H1 (cell line): ENCODE results near the gene NDUFB2. TPM values are rescaled to one million over a fixed set of nuclear protein-coding genes. Genes with fewer than 3 reads are reported as not detected.

Experiments used
- CTCF ChIA-PET: fragments of 300-600 bp; sonication (Branson Sonifier 250); formaldehyde crosslinking; loops from one replicate; lab custom pipeline; 2021; ENCODE audit not compliant: partially characterized antibody; lab: Charles Lee
- POLR2A ChIA-PET: fragments of 300-600 bp; sonication (Branson Sonifier 250); formaldehyde crosslinking; loops from one replicate; lab custom pipeline; 2021; ENCODE audit warnings: inconsistent platforms; ENCODE audit not compliant: partially characterized antibody; lab: Charles Lee
- DNase-seq, 2 experiments: peaks; one replicate each; pipeline versions ENCODE4 v3.0.0 to v3.0.0-alpha.2; 2010 to 2022; ENCODE audit warnings: low spot score in 2 of 2, low read depth in 1 of 2, mixed read lengths in 1 of 2
- FAIRE-seq: peaks from 2 replicates; lab custom pipeline; 2011; peaks lifted over from hg19 to GRCh38; lab: Jason Lieb, UNC
- H2AFZ ChIP-seq: 2 replicates; pipeline ENCODE4 v1.8.1; 2012; ENCODE audit warnings: low read length, inconsistent platforms
- H2AK5ac ChIP-seq: 2 replicates; pipeline ENCODE4 v1.6.1; 2013; ENCODE audit warnings: low read depth, low read length
- H2BK120ac ChIP-seq: replicated peaks from 2 replicates; pipeline ENCODE3; 2013; ENCODE audit warnings: low read depth, low read length, inconsistent platforms
- H2BK12ac ChIP-seq: 2 replicates; pipeline ENCODE4 v1.6.1; 2013; ENCODE audit warnings: low read depth, low read length
- H2BK15ac ChIP-seq: 2 replicates; pipeline ENCODE4 v1.6.1; 2013; ENCODE audit warnings: low read length
- H2BK20ac ChIP-seq: 2 replicates; pipeline ENCODE4 v1.6.1; 2013; ENCODE audit warnings: low read length
- H2BK5ac ChIP-seq: 2 replicates; pipeline ENCODE4 v1.6.1; 2013; ENCODE audit warnings: low read depth, low read length
- H3K14ac ChIP-seq: 2 replicates; pipeline ENCODE4 v1.6.1; 2013; ENCODE audit warnings: inconsistent platforms; ENCODE audit not compliant: insufficient read length
- H3K18ac ChIP-seq: 2 replicates; pipeline ENCODE4 v1.6.1; 2013; ENCODE audit warnings: low read length; ENCODE audit errors: extremely low read depth
- H3K23ac ChIP-seq: 2 replicates; pipeline ENCODE4 v1.6.1; 2013; ENCODE audit warnings: inconsistent platforms; ENCODE audit not compliant: insufficient read length
- H3K23me2 ChIP-seq: 2 replicates; pipeline ENCODE4 v1.6.1; 2013; ENCODE audit warnings: low read depth, low read length
- H3K27ac ChIP-seq: 2 replicates; pipeline ENCODE4 v1.6.1; 2011; ENCODE audit warnings: low read depth, low read length, inconsistent platforms
- H3K27me3 ChIP-seq, 4 experiments: replicated peaks in 1 of 4; 1 replicate in 1 of 4; 2 replicates in 3 of 4; pipeline versions ENCODE4 v1.6.1 to v1.8.1; 2011 to 2013; ENCODE audit warnings: low read length in 3 of 4, mild to moderate bottlenecking in 3 of 4, inconsistent platforms in 2 of 4, mixed read lengths in 2 of 4, moderate library complexity in 1 of 4; ENCODE audit not compliant: control insufficient read depth in 3 of 4, insufficient read depth in 3 of 4; ENCODE audit errors: extremely low read depth in 1 of 4
- H3K36me3 ChIP-seq, 4 experiments: 2 replicates each; pipeline versions ENCODE4 v1.6.1 to v1.8.1; 2011 to 2013; ENCODE audit warnings: mild to moderate bottlenecking in 4 of 4, low read length in 3 of 4, moderate library complexity in 2 of 4, control low read depth in 1 of 4, inconsistent platforms in 1 of 4; ENCODE audit not compliant: insufficient read depth in 4 of 4, control insufficient read depth in 2 of 4
- H3K4ac ChIP-seq: replicated peaks from 2 replicates; pipeline ENCODE3; 2013; ENCODE audit warnings: low read length, low read depth, mixed read lengths, inconsistent platforms; ENCODE audit not compliant: insufficient read length
- H3K4me1 ChIP-seq, 4 experiments: replicated peaks in 1 of 4; 1 replicate in 1 of 4; 2 replicates in 3 of 4; pipeline versions ENCODE4 v1.6.1 to v1.8.1; 2011 to 2013; ENCODE audit warnings: low read length in 3 of 4, inconsistent platforms in 2 of 4, mixed read lengths in 1 of 4; ENCODE audit not compliant: insufficient read depth in 4 of 4, control insufficient read depth in 3 of 4
- H3K4me2 ChIP-seq, 2 experiments: 2 replicates each; pipeline versions ENCODE4 v1.6.1 to v1.8.1; 2011 to 2013; ENCODE audit warnings: low read depth in 2 of 2, low read length in 2 of 2, control low read depth in 1 of 2, inconsistent platforms in 1 of 2, mild to moderate bottlenecking in 1 of 2; ENCODE audit not compliant: insufficient read depth in 1 of 2
- H3K4me3 ChIP-seq, 4 experiments: fragments of 200-600, 300-600 bp in 1 of 4; sonication (generic), shearing (Covaris generic), sonication (Bioruptor Twin) in 1 of 4; 2 replicates each; pipeline versions ENCODE4 v1.5.1 to v1.8.1; 2011 to 2016; ENCODE audit warnings: low read length in 4 of 4, low read depth in 3 of 4, control low read depth in 2 of 4, inconsistent platforms in 2 of 4, mild to moderate bottlenecking in 2 of 4, mixed read lengths in 1 of 4, moderate library complexity in 1 of 4; ENCODE audit not compliant: insufficient read depth in 2 of 4; ENCODE audit errors: extremely low read depth in 1 of 4
- H3K56ac ChIP-seq: replicated peaks from 2 replicates; pipeline ENCODE3; 2013; ENCODE audit warnings: low read depth, mild to moderate bottlenecking, mixed read lengths, low read length, inconsistent platforms; ENCODE audit not compliant: insufficient read length
- H3K79me1 ChIP-seq: 2 replicates; pipeline ENCODE4 v1.6.1; 2013; ENCODE audit warnings: low read depth, low read length, control low read depth
- H3K79me2 ChIP-seq, 2 experiments: 2 replicates each; pipeline versions ENCODE4 v1.6.1 to v1.8.1; 2012 to 2013; ENCODE audit warnings: low read length in 2 of 2, mild to moderate bottlenecking in 2 of 2, inconsistent platforms in 1 of 2; ENCODE audit not compliant: insufficient read depth in 2 of 2, control insufficient read depth in 1 of 2
- H3K9ac ChIP-seq, 4 experiments: replicated peaks in 1 of 4; 1 replicate in 1 of 4; 2 replicates in 3 of 4; pipeline versions ENCODE4 v1.6.1 to v1.8.1; 2011 to 2013; ENCODE audit warnings: low read depth in 3 of 4, low read length in 3 of 4, control low read depth in 2 of 4, mild to moderate bottlenecking in 2 of 4, moderate library complexity in 2 of 4, inconsistent platforms in 1 of 4; ENCODE audit errors: extremely low read depth in 1 of 4
- H3K9me3 ChIP-seq, 2 experiments: 2 replicates each; pipeline versions ENCODE4 v1.6.1 to v1.8.1; 2012 to 2013; ENCODE audit warnings: mild to moderate bottlenecking in 2 of 2, moderate library complexity in 2 of 2, control low read depth in 1 of 2, inconsistent platforms in 1 of 2, low read depth in 1 of 2, low read length in 1 of 2, mixed read lengths in 1 of 2; ENCODE audit not compliant: insufficient read depth in 2 of 2
- H4K20me1 ChIP-seq, 2 experiments: replicated peaks in 1 of 2; 2 replicates each; pipeline versions ENCODE3 to v1.8.1; 2011 to 2013; ENCODE audit warnings: inconsistent platforms in 2 of 2, low read length in 2 of 2, mild to moderate bottlenecking in 1 of 2; ENCODE audit not compliant: insufficient read depth in 2 of 2, control insufficient read depth in 1 of 2
- H4K5ac ChIP-seq: 2 replicates; pipeline ENCODE4 v1.6.1; 2013; ENCODE audit warnings: low read length, low read depth, mixed read lengths, inconsistent platforms; ENCODE audit not compliant: insufficient read length
- H4K8ac ChIP-seq: 2 replicates; pipeline ENCODE4 v1.8.0; 2013; ENCODE audit warnings: mild to moderate bottlenecking, moderate library complexity, low read length, inconsistent platforms; ENCODE audit not compliant: insufficient read depth; ENCODE audit errors: extremely low read depth
- H4K91ac ChIP-seq: replicated peaks from 2 replicates; pipeline ENCODE3; 2013; ENCODE audit warnings: low read length, mixed read lengths, inconsistent platforms; ENCODE audit not compliant: insufficient read length
- EP300 ChIP-seq, 2 experiments: IDR thresholded peaks; 1 replicate in 1 of 2; 2 replicates in 1 of 2; pipeline ENCODE4 v1.6.1; 2011 to 2012; ENCODE audit warnings: low read depth in 2 of 2, low read length in 2 of 2, mild to moderate bottlenecking in 2 of 2, borderline replicate concordance in 1 of 2, inconsistent platforms in 1 of 2, moderate library complexity in 1 of 2
- JUN ChIP-seq: IDR thresholded peaks from 2 replicates; pipeline ENCODE4 v1.6.1; 2011; ENCODE audit warnings: low read depth, mild to moderate bottlenecking, improper control_type of control experiment, low read length
- KDM4A ChIP-seq: IDR thresholded peaks from one replicate; pipeline ENCODE4 v1.7.1; 2012; ENCODE audit warnings: low read depth, mild to moderate bottlenecking, moderate library complexity, low read length, inconsistent platforms; ENCODE audit not compliant: severe bottlenecking
- MAX ChIP-seq: IDR thresholded peaks from 2 replicates; pipeline ENCODE4 v1.6.1; 2012; ENCODE audit warnings: inconsistent platforms
- PHF8 ChIP-seq: fragments of 200-600 bp; sonication (generic); conservative IDR thresholded peaks from 2 replicates; pipeline ENCODE4 v1.7.1; 2012; ENCODE audit warnings: low read depth, mild to moderate bottlenecking, inconsistent platforms, low read length, moderate library complexity
- SAP30 ChIP-seq: fragments of 300-600 bp; sonication (generic); IDR thresholded peaks from 2 replicates; pipeline ENCODE4 v1.7.1; 2012; ENCODE audit warnings: low read length, moderate library complexity, mild to moderate bottlenecking, inconsistent platforms; ENCODE audit not compliant: insufficient read depth, insufficient replicate concordance
- TAF1 ChIP-seq: IDR thresholded peaks from 2 replicates; pipeline ENCODE4 v1.6.1; 2011; ENCODE audit warnings: mild to moderate bottlenecking, low read depth, low read length
- WGBS, 2 experiments: shearing (Covaris generic) in 1 of 2; methylation state at CpG; one replicate each; pipeline versions ENCODE4 v1.1.6 to v1.1.7; 2013 to 2015; ENCODE audit warnings: low lambda C conversion rate in 2 of 2, mixed read lengths in 2 of 2, inconsistent platforms in 1 of 2, low coverage in 1 of 2, missing lambda C conversion rate in 1 of 2; ENCODE audit not compliant: insufficient replicate concordance in 2 of 2, insufficient coverage in 1 of 2, insufficient read length in 1 of 2; ENCODE audit errors: extremely low coverage in 1 of 2, missing lambda C conversion rate in 1 of 2; 5-methylcytosine and 5-hydroxymethylcytosine counted together
- polyA plus RNA-seq, 7 experiments: library from polyadenylated mRNA; depleted of rRNA in 3 of 7; stranded (reverse) in 5 of 7; unstranded in 2 of 7; fragments of >200 nt in 5 of 7; fragments of 200-250 nt in 2 of 7; gene quantifications; 1 replicate in 5 of 7; 2 replicates in 1 of 7; 4 replicates in 1 of 7; pipeline versions ENCODE4 v1.2.1 to v1.2.3, GENCODE V29; 2011 to 2013; ENCODE audit warnings: missing spikeins in 2 of 7, mixed read lengths in 2 of 7
- total RNA-seq: library from RNA; stranded (reverse); fragmentation: NEBNext Ultra II Directional; extraction: Animal tissue kit (Norgen Biotek cat#: 25700); gene quantifications from 2 replicates; pipeline ENCODE4 v1.2.1, GENCODE V29; 2021

NDUFB2 gene
- total and polyA plus RNA-seq, 2 of the 8 experiments (the other 6 are each of a cell fraction or from before 2014, with no cell fraction given) = 168 to 881 TPM

GRCh38 chr7:140673063-140673773 is 23.3 kb upstream of the NDUFB2 start:
- Histone ChIP-seq H3K9me3 (no peaks in the 10 kb centered on the region), H3K18ac (peak overlapping the region; percentile 60), H3K4ac (no peak overlapping the region), H3K4me1 (peaks cover 0 to 6% (median 2%) of the 10 kb centered on the region in 4 experiments; a peak in 5 of 7 replicates), H3K4me2 (peak overlapping the region; percentile 70 to 98), H4K8ac (no peak overlapping the region; the same call in 1 of the 2 replicates), H2BK5ac (no peak overlapping the region), H3K23ac (no peak overlapping the region), H3K27ac (no peak overlapping the region), H3K14ac (no peak overlapping the region), H4K20me1 (no peaks in the 10 kb centered on the region), H3K23me2 (peaks cover 5% of the 10 kb centered on the region; the same call in 1 of the 2 replicates), H2BK120ac (no peak overlapping the region), H2BK12ac (peak overlapping the region; percentile 14; the same call in 1 of the 2 replicates), H4K91ac (no peak overlapping the region), H3K4me3 (peak overlapping the region; percentile 35 to 76 (median 67)), H2BK20ac (no peak overlapping the region), H3K56ac (peak overlapping the region; percentile 73), H3K27me3 (peaks cover 0 to 8% (median 2%) of the 10 kb centered on the region in 4 experiments; a peak in 3 of 7 replicates), H3K79me2 (no peaks in the 10 kb centered on the region), H2AK5ac (no peak overlapping the region), H2AFZ (no peak overlapping the region; the same call in 1 of the 2 replicates), H4K5ac (peak overlapping the region; percentile 51), H3K9ac (peak overlapping the region in 3 of 4 experiments; percentile 14 to 40 (median 34); a peak in 5 of 7 replicates), H2BK15ac (no peak overlapping the region), H3K36me3 (no peaks in the 10 kb centered on the region), H3K79me1 (no peaks in the 10 kb centered on the region)
- ChIA-PET POLR2A (interaction anchor here (0.8 to 1.4 kb wide), 4 partner anchors 16 to 195 kb away, joined by 3 read pairs; partner anchors contain the start of gene NDUFB2), CTCF (interaction anchor here (0.6 to 4.5 kb wide), 9 partner anchors 12 to 138 kb away, joined by 3 to 38 read pairs (median 5); no protein-coding TSS in a partner anchor)
- FAIRE-seq = no peak
- 1% methylated on average over 37 of the region's 72 CpGs; no CpG with 5 or more reads in 1 of the 2 experiments for WGBS, 2 experiments
- peak in 1 of 2 experiments; percentile 82 for DNase-seq
- TF ChIP-seq TAF1 = 0 out of 2 replicates have a peak, but pooled peaks have one; percentile 5
- TF ChIP-seq MAX = peak; percentile 25; the same call in 1 of the 2 replicates
- TF ChIP-seq SAP30 = peak; percentile 32
- TF ChIP-seq EP300 (IDR thresholded peaks at IDR 0.05; ENCODE audit: borderline replicate concordance in 1 of 2, low read depth in 2 of 2, low read length in 2 of 2) = no peak
- TF ChIP-seq KDM4A = peak; percentile 98
- no peak for TF ChIP-seq JUN
- 0 out of 2 replicates have a peak, but pooled peaks have one; percentile 28 for TF ChIP-seq PHF8
